A549 (cell line): Measurements from ENCODE around the gene BACH1.

Experiments used
- BHLHE40 ChIP-seq: IDR thresholded peaks from 2 replicates; pipeline ENCODE4 v1.6.1; 2012; ENCODE audit warnings: low read depth, low read length, inconsistent platforms
- CEBPB ChIP-seq, 2 experiments: fragments of >200 bp in 1 of 2; sonication (Bioruptor Twin) in 1 of 2; formaldehyde crosslinking in 1 of 2; IDR thresholded peaks; 2 replicates each; pipeline ENCODE4 v1.6.1; 2012 to 2016
- CHD4 ChIP-seq: fragments of 200-600 bp; sonication (generic); IDR thresholded peaks from 2 replicates; pipeline ENCODE4 v1.6.1; 2016; ENCODE audit warnings: antibody characterized with exemption, mild to moderate bottlenecking, borderline replicate concordance
- FOSL2 ChIP-seq, 2 experiments: fragments of 450-650 bp in 1 of 2; fragments of >200 bp in 1 of 2; sonication (Bioruptor Twin) in 1 of 2; formaldehyde crosslinking; IDR thresholded peaks; 2 replicates each; pipeline versions ENCODE4 v1.5.0 to v1.6.1; 2016 to 2020; ENCODE audit warnings: mild to moderate bottlenecking in 1 of 2, moderate library complexity in 1 of 2
- KDM1A ChIP-seq: fragments of 200-600 bp; sonication (generic); IDR thresholded peaks from 2 replicates; pipeline ENCODE4 v1.6.1; 2016; ENCODE audit warnings: low read depth, mild to moderate bottlenecking
- MAFK ChIP-seq: fragments of 450-650 bp; IDR thresholded peaks from 2 replicates; pipeline ENCODE4 v1.6.1; 2014; ENCODE audit not compliant: partially characterized antibody
- NFE2L2 ChIP-seq: fragments of 150-350 bp; conservative IDR thresholded peaks from 2 replicates; pipeline ENCODE4 v1.6.1; 2014; ENCODE audit warnings: low read length
- POLR2A ChIP-seq: IDR thresholded peaks from 2 replicates; pipeline ENCODE4 v1.6.1; 2012; ENCODE audit warnings: mild to moderate bottlenecking, low read length
- POLR2AphosphoS2 ChIP-seq: conservative IDR thresholded peaks from 2 replicates; pipeline ENCODE4 v1.6.1; 2012; ENCODE audit warnings: low read length, improper control_type of control experiment, inconsistent platforms
- RARB ChIP-seq: fragments of 250-450 bp; sonication (Bioruptor Pico); IDR thresholded peaks from 2 replicates; pipeline ENCODE4 v1.8.0; 2021; ENCODE audit warnings: mild to moderate bottlenecking, moderate library complexity
- RNF2 ChIP-seq: fragments of 200-600 bp; sonication (generic); IDR thresholded peaks from 2 replicates; pipeline ENCODE4 v1.6.1; 2016; ENCODE audit warnings: low read depth, mild to moderate bottlenecking, antibody characterized with exemption, moderate library complexity, borderline replicate concordance
- TF ChIP-seq, protein P1 (sequence below): fragments of >200 bp; sonication (Bioruptor Twin); formaldehyde crosslinking; IDR thresholded peaks from 3 replicates; pipeline ENCODE4 v1.5.1; 2016
- TF ChIP-seq, protein P2 (sequence below): fragments of 200-600 bp; sonication (generic); IDR thresholded peaks from 2 replicates; pipeline ENCODE4 v1.6.1; 2016; ENCODE audit warnings: antibody characterized with exemption, mild to moderate bottlenecking, moderate library complexity

DNA sequence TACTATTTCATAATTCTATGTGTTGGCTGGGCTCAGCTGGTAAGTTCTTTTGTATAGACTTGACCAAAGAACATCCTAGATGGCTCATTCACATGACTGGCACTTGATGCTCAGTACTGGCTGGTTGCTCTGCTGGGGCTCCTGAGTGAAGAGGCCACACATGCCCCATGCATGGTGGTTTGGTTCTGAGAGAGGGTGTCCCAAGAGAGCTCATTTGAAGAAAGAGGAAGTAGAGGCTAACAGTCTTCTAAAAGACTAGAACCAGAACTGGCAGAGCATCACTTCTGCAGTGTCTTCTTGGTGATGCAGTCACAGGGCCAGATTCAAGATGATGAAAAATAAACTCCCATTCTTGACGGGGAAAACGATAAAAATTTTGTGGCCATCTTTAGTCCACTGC lies 5.2 kb upstream of the BACH1 start:
- TF ChIP-seq CHD4 (no peak), POLR2AphosphoS2 (no peak), MAFK (no peak), RNF2 (no peak), POLR2A (no peak), FOSL2 (IDR thresholded peaks at IDR 0.05) (no peak), FOSL2 (CRISPR knock-in tag; IDR thresholded peaks at IDR 0.05) (no peak), RARB (no peak), CEBPB (IDR thresholded peaks at IDR 0.05) (no peak), NFE2L2 (no peak), BHLHE40 (no peak), KDM1A (no peak)
- TF ChIP-seq, protein P1, sequence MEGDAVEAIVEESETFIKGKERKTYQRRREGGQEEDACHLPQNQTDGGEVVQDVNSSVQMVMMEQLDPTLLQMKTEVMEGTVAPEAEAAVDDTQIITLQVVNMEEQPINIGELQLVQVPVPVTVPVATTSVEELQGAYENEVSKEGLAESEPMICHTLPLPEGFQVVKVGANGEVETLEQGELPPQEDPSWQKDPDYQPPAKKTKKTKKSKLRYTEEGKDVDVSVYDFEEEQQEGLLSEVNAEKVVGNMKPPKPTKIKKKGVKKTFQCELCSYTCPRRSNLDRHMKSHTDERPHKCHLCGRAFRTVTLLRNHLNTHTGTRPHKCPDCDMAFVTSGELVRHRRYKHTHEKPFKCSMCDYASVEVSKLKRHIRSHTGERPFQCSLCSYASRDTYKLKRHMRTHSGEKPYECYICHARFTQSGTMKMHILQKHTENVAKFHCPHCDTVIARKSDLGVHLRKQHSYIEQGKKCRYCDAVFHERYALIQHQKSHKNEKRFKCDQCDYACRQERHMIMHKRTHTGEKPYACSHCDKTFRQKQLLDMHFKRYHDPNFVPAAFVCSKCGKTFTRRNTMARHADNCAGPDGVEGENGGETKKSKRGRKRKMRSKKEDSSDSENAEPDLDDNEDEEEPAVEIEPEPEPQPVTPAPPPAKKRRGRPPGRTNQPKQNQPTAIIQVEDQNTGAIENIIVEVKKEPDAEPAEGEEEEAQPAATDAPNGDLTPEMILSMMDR: no peak
- TF ChIP-seq, protein P2, sequence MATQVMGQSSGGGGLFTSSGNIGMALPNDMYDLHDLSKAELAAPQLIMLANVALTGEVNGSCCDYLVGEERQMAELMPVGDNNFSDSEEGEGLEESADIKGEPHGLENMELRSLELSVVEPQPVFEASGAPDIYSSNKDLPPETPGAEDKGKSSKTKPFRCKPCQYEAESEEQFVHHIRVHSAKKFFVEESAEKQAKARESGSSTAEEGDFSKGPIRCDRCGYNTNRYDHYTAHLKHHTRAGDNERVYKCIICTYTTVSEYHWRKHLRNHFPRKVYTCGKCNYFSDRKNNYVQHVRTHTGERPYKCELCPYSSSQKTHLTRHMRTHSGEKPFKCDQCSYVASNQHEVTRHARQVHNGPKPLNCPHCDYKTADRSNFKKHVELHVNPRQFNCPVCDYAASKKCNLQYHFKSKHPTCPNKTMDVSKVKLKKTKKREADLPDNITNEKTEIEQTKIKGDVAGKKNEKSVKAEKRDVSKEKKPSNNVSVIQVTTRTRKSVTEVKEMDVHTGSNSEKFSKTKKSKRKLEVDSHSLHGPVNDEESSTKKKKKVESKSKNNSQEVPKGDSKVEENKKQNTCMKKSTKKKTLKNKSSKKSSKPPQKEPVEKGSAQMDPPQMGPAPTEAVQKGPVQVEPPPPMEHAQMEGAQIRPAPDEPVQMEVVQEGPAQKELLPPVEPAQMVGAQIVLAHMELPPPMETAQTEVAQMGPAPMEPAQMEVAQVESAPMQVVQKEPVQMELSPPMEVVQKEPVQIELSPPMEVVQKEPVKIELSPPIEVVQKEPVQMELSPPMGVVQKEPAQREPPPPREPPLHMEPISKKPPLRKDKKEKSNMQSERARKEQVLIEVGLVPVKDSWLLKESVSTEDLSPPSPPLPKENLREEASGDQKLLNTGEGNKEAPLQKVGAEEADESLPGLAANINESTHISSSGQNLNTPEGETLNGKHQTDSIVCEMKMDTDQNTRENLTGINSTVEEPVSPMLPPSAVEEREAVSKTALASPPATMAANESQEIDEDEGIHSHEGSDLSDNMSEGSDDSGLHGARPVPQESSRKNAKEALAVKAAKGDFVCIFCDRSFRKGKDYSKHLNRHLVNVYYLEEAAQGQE: no peak
